GM12873 (cell line): Measurements from ENCODE around the gene CDC25A.

ENCODE experiments used
- CTCF ChIP-seq: IDR thresholded peaks from 2 replicates; pipeline ENCODE4 v1.5.1; 2012; ENCODE audit warnings: low read depth, mild to moderate bottlenecking, moderate library complexity, low read length, control low read depth; ENCODE audit not compliant: insufficient read depth; ENCODE audit errors: missing control alignments

The CDC25A gene

GRCh38 chr3:48215019-48215418 is 26.8 kb upstream of the CDC25A start:
- no peak for TF ChIP-seq CTCF

- no peak for TF ChIP-seq CTCF
These were observed 26.0 kb upstream of the CDC25A start for GRCh38 chr3:48214225-48214624.

DNA sequence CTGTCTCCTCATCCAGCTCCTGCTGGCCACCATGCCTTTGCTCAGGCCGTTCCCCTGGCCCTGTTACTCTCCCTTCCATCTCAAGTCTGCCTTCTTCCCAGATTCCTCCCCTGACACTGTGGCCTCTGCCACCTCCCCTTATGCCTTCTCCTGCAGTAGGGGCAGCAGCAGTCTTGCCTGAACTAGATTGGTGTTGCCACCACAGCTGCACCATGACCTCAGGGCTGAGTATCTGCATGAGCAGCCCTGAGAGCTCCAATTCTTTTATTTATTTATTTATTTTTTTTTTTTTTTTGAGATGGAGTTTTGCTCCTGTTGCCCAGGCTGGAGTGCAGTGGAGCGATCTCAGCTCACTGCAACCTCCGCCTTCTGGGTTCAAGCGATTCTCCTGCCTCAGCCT is 21.2 kb upstream of the CDC25A start:
- TF ChIP-seq CTCF, result no peak

DNA sequence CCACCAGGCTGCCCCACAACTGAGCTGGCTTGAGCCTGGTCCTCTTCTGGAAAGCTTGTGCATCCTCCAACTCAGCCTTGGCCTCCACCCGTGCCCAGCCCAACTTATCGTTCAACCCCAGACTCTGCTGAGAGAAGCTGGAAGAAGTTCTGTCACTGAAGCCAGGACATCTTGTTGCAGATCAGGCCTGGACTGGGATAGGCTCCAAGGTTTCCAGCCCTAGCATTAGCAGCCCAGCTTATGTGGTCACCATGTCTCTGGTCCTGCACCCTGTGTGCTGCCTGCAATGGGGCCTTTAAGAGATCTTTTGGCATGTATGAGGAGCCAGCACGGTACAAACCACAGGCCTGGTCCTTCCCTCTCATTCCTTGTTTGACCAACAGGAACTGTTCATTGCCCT is 19.9 kb upstream of the CDC25A start:
- TF ChIP-seq CTCF, result no peak

GRCh38 chr3:48202632-48203031 is 14.4 kb upstream of the CDC25A start:
- TF ChIP-seq CTCF, result no peak

- TF ChIP-seq CTCF, result no peak
These were observed 10.9 kb upstream of the CDC25A start for GRCh38 chr3:48199117-48199516.

GRCh38 chr3:48196611-48197010 is 8.4 kb upstream of the CDC25A start:
- no peak for TF ChIP-seq CTCF
